HG03565 (cell line): ENCODE measurements around the gene C1orf232.

Source experiments
- ATAC-seq: cut with Tn5 transposase; IDR thresholded peaks from one replicate; pipeline ENCODE4 v1.9.1; 2021; ENCODE audit warnings: mild to moderate bottlenecking, moderate library complexity; ENCODE audit not compliant: unreplicated experiment

The C1orf232 gene

GRCh38 chr1:26168410-26169197, at the start of gene C1orf232:
Gene C1orf232 (minus strand): TSS chr1:26168963. CDS start chr1:26168499, 464 bp downstream.
- ATAC-seq, result no peak

GRCh38 chr1:26215246-26215645, 46.5 kb upstream of the C1orf232 start:
- no peak for ATAC-seq

GRCh38 chr1:26213335-26213905, 44.7 kb upstream of the C1orf232 start:
- ATAC-seq, result no peak

- no peak for ATAC-seq
Measured at GRCh38 chr1:26212726-26213125, 44.0 kb upstream of the C1orf232 start.

- no peak for ATAC-seq
Measured at GRCh38 chr1:26210147-26210870, 41.5 kb upstream of the C1orf232 start.

GRCh38 chr1:26203642-26204318, 35.0 kb upstream of the C1orf232 start:
- no peak for ATAC-seq

GRCh38 chr1:26200413-26200812, 31.6 kb upstream of the C1orf232 start:
- no peak for ATAC-seq

- ATAC-seq, result no peak
Measured at GRCh38 chr1:26197813-26198212, 29.1 kb upstream of the C1orf232 start.

GRCh38 chr1:26197301-26197700, 28.5 kb upstream of the C1orf232 start:
- ATAC-seq, result no peak

- no peak for ATAC-seq
Measured at GRCh38 chr1:26195805-26196204, 27.0 kb upstream of the C1orf232 start.

- ATAC-seq, result no peak
Measured at GRCh38 chr1:26191739-26192138, 23.0 kb upstream of the C1orf232 start.

GRCh38 chr1:26190373-26190987, 21.7 kb upstream of the C1orf232 start, which contains the start of gene CATSPER4:
Gene CATSPER4 (plus strand): TSS chr1:26190602. CDS start chr1:26190628, 26 bp downstream.
- no peak for ATAC-seq

- no peak for ATAC-seq
Measured at GRCh38 chr1:26189751-26190275, 21.1 kb upstream of the C1orf232 start.

GRCh38 chr1:26189331-26189730, 20.6 kb upstream of the C1orf232 start:
- no peak for ATAC-seq

- no peak for ATAC-seq
Measured at GRCh38 chr1:26188477-26188876, 19.7 kb upstream of the C1orf232 start.

- no peak for ATAC-seq
Measured at GRCh38 chr1:26187882-26188281, 19.1 kb upstream of the C1orf232 start.

- no peak for ATAC-seq
Measured at GRCh38 chr1:26184883-26185282, 16.1 kb upstream of the C1orf232 start.

GRCh38 chr1:26184086-26184485, 15.3 kb upstream of the C1orf232 start:
- ATAC-seq, result no peak

GRCh38 chr1:26182383-26182696, 13.6 kb upstream of the C1orf232 start:
- ATAC-seq, result no peak

GRCh38 chr1:26181586-26182382, 13.0 kb upstream of the C1orf232 start:
- no peak for ATAC-seq
